ENCODE results near the gene ARID3C. TPM values are rescaled to one million over a fixed set of nuclear protein-coding genes. Genes with fewer than 3 reads are reported as not detected.

The ARID3C gene
- total RNA-seq, 4 donors from 2014 or later, result 0.53 TPM; not detected in 3

- DNase-seq, result no peak
- H3K27me3 ChIP-seq, result peaks cover 0 to 3% of the 10 kb centered on the region in 2 donors
- H3K4me3 ChIP-seq, result no peak overlapping the region
- no peak for TF ChIP-seq CTCF (IDR thresholded peaks at IDR 0.05)
- no peak for TF ChIP-seq POLR2A (IDR thresholded peaks at IDR 0.05)
- peaks cover 0 to 41% (median 3%) of the 10 kb centered on the region in 4 donors for H3K4me1 ChIP-seq
- peak overlapping the region in 1 of 4 donors; percentile 42 for H3K27ac ChIP-seq
- no peaks in the 10 kb centered on the region for H3K9me3 ChIP-seq
- no peaks in the 10 kb centered on the region for H3K36me3 ChIP-seq
These were observed 57.4 kb downstream of the ARID3C start for GRCh38 chr9:34571481-34571810.

Small RNAs within 50 kb of the gene (small RNA-seq; reads per million reads assigned to genes)
- gene CCL27, result 0 reads per million in 2 donors

Other genes with a start within 250 kb of the ARID3C start
- 10 to 100 TPM in 2 of 4 donors, 1 to 10 TPM in 2; 6.0 to 13.2 (median 9.5) TPM for gene FAM219A, start 170.5 kb downstream of the ARID3C start, total RNA-seq
- not detected for gene DNAI1, start 170.3 kb downstream of the ARID3C start, total RNA-seq
- gene ENHO, start 106.1 kb downstream of the ARID3C start, total RNA-seq, result 1 to 10 TPM in 2 of 4 donors, not detected in 2; 1.8 to 3.3 TPM
- 10 to 100 TPM in 3 of 4 donors, 1 to 10 TPM in 1; 1.7 to 24.6 (median 15.6) TPM for gene CNTFR, start 39.3 kb downstream of the ARID3C start, total RNA-seq
- 10 to 100 TPM; 28.9 to 83.5 (median 54.8) TPM for gene RPP25L, start 17.0 kb downstream of the ARID3C start, total RNA-seq
- gene DCTN3, start 8.6 kb downstream of the ARID3C start, total RNA-seq, result 10 to 100 TPM; 37.4 to 70.1 (median 47.5) TPM
- gene SIGMAR1, start 8.7 kb upstream of the ARID3C start, total RNA-seq, result 100 to 1,000 TPM in 3 of 4 donors, 10 to 100 TPM in 1; 63.5 to 138 (median 111) TPM
- 100 to 1,000 TPM; 111 to 310 (median 185) TPM for gene GALT, start 17.6 kb upstream of the ARID3C start, total RNA-seq
- gene IL11RA, start 23.1 kb upstream of the ARID3C start, total RNA-seq, result 10 to 100 TPM; 37.8 to 98.3 (median 58.0) TPM
- not detected for gene CCL27, start 33.6 kb upstream of the ARID3C start, total RNA-seq
- gene CCL19, start 62.2 kb upstream of the ARID3C start, total RNA-seq, result not detected
- gene CCL21, start 81.1 kb upstream of the ARID3C start, total RNA-seq, result 10 to 100 TPM; 54.7 to 85.2 (median 70.3) TPM